GM21717 (cell line): ENCODE measurements around the gene MSANTD1.

Source experiments
- ATAC-seq: cut with Tn5 transposase; IDR thresholded peaks from one replicate; pipeline ENCODE4 v1.9.1; 2021; ENCODE audit warnings: mild to moderate bottlenecking, moderate library complexity; ENCODE audit not compliant: unreplicated experiment

The MSANTD1 gene

GRCh38 chr4:3215733-3216132, 33.2 kb upstream of the MSANTD1 start:
- ATAC-seq = no peak

- no peak for ATAC-seq
Measured at GRCh38 chr4:3217266-3217665, 31.7 kb upstream of the MSANTD1 start.

GRCh38 chr4:3217771-3218170, 31.2 kb upstream of the MSANTD1 start:
- no peak for ATAC-seq

GRCh38 chr4:3218824-3219760, 29.9 kb upstream of the MSANTD1 start:
- no peak for ATAC-seq

- ATAC-seq = no peak
Measured at GRCh38 chr4:3219761-3220475, 29.0 kb upstream of the MSANTD1 start.

- no peak for ATAC-seq
Measured at GRCh38 chr4:3220476-3221183, 28.3 kb upstream of the MSANTD1 start.

- no peak for ATAC-seq
Measured at GRCh38 chr4:3221184-3221494, 27.8 kb upstream of the MSANTD1 start.

GRCh38 chr4:3221996-3222395, 27.0 kb upstream of the MSANTD1 start:
- ATAC-seq = no peak

GRCh38 chr4:3223346-3223745, 25.6 kb upstream of the MSANTD1 start:
- no peak for ATAC-seq

- no peak for ATAC-seq
Measured at GRCh38 chr4:3223956-3224748, 24.8 kb upstream of the MSANTD1 start.

- ATAC-seq = no peak
Measured at GRCh38 chr4:3225071-3225850, 23.7 kb upstream of the MSANTD1 start.

GRCh38 chr4:3225936-3226335, 23.0 kb upstream of the MSANTD1 start:
- no peak for ATAC-seq

GRCh38 chr4:3226467-3226866, 22.5 kb upstream of the MSANTD1 start:
- ATAC-seq = no peak

- ATAC-seq = no peak
Measured at GRCh38 chr4:3226944-3227343, 22.0 kb upstream of the MSANTD1 start.

GRCh38 chr4:3227878-3228675, 20.9 kb upstream of the MSANTD1 start:
- ATAC-seq = no peak

- ATAC-seq = no peak
Measured at GRCh38 chr4:3228881-3229280, 20.1 kb upstream of the MSANTD1 start.

- ATAC-seq = no peak
Measured at GRCh38 chr4:3229328-3229727, 19.6 kb upstream of the MSANTD1 start.

GRCh38 chr4:3229964-3230363, 19.0 kb upstream of the MSANTD1 start:
- ATAC-seq = no peak

GRCh38 chr4:3231471-3231870, 17.5 kb upstream of the MSANTD1 start:
- no peak for ATAC-seq
